K562 (cell line): ENCODE measurements around the gene IL34.

Source experiments
- ARNT ChIP-seq, 2 experiments: fragments of 450-650 bp; IDR thresholded peaks; 2 replicates each; pipeline ENCODE4 v1.6.1; 2016; ENCODE audit warnings: mild to moderate bottlenecking in 1 of 2
- MED1 ChIP-seq: sonication (generic); formaldehyde crosslinking; IDR thresholded peaks from 2 replicates; pipeline ENCODE4 v1.8.1; 2023; ENCODE audit warnings: missing genetic modification reagents, borderline replicate concordance
- NR2C2 ChIP-seq, 2 experiments: fragments of 200-800 bp in 1 of 2; sonication (Bioruptor generic) in 1 of 2; sonication (generic) in 1 of 2; formaldehyde crosslinking in 1 of 2; IDR thresholded peaks; 2 replicates each; pipeline versions ENCODE4 v1.6.1 to v1.8.0; 2016 to 2022; ENCODE audit warnings: mild to moderate bottlenecking in 1 of 2, missing compliant biosample characterization in 1 of 2, missing genetic modification characterization in 1 of 2, missing genetic modification reagents in 1 of 2
- ZNF224 ChIP-seq: sonication (generic); formaldehyde crosslinking; IDR thresholded peaks from 2 replicates; pipeline ENCODE4 v1.8.0; 2022; ENCODE audit warnings: mild to moderate bottlenecking, missing genetic modification reagents
- ZNF253 ChIP-seq: fragments of 250-450 bp; sonication (Bioruptor Pico); conservative IDR thresholded peaks from 2 replicates; pipeline ENCODE4 v1.6.1; 2021; ENCODE audit warnings: mild to moderate bottlenecking
- TF ChIP-seq, protein P1 (sequence below), 2 experiments: fragments of 450-650 bp in 1 of 2; IDR thresholded peaks; 2 replicates each; pipeline ENCODE4 v1.6.1; 2011 to 2017; ENCODE audit warnings: low read depth in 2 of 2, antibody characterized with exemption in 1 of 2, borderline replicate concordance in 1 of 2, low read length in 1 of 2, mild to moderate bottlenecking in 1 of 2, mixed read lengths in 1 of 2; ENCODE audit not compliant: control insufficient read depth in 1 of 2
- TF ChIP-seq, protein P2 (sequence below), 3 experiments: IDR thresholded peaks in 2 of 3; conservative IDR thresholded peaks in 1 of 3; 2 replicates each; pipeline ENCODE4 v1.5.1; 2011 to 2012; ENCODE audit warnings: low read length in 3 of 3, mild to moderate bottlenecking in 3 of 3, control low read depth in 2 of 3, improper control_type of control experiment in 1 of 3, inconsistent platforms in 1 of 3, low read depth in 1 of 3, mixed read lengths in 1 of 3, moderate library complexity in 1 of 3; ENCODE audit not compliant: insufficient read depth in 2 of 3

DNA sequence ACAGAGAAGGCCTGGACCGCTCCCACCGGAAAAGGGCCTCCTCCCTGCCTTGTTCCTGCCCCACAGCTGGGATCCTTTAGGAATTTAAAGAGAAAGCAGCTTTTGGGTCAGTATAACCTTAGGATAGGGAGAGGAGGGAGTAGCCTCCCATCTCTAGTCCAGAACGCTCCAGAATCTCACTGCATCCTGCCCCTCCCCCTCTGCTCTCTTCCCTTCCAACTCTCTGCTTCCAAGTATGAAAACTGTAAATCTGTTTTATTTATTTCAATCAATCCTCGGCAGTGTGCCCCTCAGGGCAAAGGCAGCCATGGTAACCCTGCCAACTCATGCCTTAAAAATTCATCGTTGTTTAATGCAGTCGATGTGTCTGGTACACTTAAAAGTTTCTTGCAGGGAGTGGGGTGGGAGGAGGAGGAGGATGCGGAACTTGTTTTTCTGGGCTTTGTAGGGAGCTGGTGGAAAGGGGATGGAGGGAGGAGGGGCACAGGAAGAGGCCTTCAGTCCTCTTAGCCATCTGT, 60.6 kb downstream of the IL34 start:
- TF ChIP-seq, protein P1, sequence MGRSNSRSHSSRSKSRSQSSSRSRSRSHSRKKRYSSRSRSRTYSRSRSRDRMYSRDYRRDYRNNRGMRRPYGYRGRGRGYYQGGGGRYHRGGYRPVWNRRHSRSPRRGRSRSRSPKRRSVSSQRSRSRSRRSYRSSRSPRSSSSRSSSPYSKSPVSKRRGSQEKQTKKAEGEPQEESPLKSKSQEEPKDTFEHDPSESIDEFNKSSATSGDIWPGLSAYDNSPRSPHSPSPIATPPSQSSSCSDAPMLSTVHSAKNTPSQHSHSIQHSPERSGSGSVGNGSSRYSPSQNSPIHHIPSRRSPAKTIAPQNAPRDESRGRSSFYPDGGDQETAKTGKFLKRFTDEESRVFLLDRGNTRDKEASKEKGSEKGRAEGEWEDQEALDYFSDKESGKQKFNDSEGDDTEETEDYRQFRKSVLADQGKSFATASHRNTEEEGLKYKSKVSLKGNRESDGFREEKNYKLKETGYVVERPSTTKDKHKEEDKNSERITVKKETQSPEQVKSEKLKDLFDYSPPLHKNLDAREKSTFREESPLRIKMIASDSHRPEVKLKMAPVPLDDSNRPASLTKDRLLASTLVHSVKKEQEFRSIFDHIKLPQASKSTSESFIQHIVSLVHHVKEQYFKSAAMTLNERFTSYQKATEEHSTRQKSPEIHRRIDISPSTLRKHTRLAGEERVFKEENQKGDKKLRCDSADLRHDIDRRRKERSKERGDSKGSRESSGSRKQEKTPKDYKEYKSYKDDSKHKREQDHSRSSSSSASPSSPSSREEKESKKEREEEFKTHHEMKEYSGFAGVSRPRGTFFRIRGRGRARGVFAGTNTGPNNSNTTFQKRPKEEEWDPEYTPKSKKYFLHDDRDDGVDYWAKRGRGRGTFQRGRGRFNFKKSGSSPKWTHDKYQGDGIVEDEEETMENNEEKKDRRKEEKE (IDR thresholded peaks at IDR 0.05; ENCODE audit: borderline replicate concordance in 1 of 2, control insufficient read depth in 1 of 2, low read depth in 2 of 2, low read length in 1 of 2), result no peak
- no peak for TF ChIP-seq NR2C2 (CRISPR knock-in tag; IDR thresholded peaks at IDR 0.05)
- no peak for TF ChIP-seq NR2C2 (tag; IDR thresholded peaks at IDR 0.05)
- TF ChIP-seq MED1, result no peak
- no peak for TF ChIP-seq ARNT (IDR thresholded peaks at IDR 0.05)
- TF ChIP-seq, protein P2, sequence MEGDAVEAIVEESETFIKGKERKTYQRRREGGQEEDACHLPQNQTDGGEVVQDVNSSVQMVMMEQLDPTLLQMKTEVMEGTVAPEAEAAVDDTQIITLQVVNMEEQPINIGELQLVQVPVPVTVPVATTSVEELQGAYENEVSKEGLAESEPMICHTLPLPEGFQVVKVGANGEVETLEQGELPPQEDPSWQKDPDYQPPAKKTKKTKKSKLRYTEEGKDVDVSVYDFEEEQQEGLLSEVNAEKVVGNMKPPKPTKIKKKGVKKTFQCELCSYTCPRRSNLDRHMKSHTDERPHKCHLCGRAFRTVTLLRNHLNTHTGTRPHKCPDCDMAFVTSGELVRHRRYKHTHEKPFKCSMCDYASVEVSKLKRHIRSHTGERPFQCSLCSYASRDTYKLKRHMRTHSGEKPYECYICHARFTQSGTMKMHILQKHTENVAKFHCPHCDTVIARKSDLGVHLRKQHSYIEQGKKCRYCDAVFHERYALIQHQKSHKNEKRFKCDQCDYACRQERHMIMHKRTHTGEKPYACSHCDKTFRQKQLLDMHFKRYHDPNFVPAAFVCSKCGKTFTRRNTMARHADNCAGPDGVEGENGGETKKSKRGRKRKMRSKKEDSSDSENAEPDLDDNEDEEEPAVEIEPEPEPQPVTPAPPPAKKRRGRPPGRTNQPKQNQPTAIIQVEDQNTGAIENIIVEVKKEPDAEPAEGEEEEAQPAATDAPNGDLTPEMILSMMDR (IDR thresholded peaks at IDR 0.05 in 2 of 3, conservative IDR thresholded peaks at IDR 0.05 in 1 of 3; ENCODE audit: insufficient read depth in 2 of 3, low read depth in 1 of 3, low read length in 3 of 3), result no peak
- no peak for TF ChIP-seq ZNF224 (CRISPR knock-in tag)
- no peak for TF ChIP-seq ZNF253 (CRISPR knock-in tag)
